Body of pancreas (tissue), 4 donors: ENCODE measurements around the gene GPHA2. TPM values are rescaled to one million over a fixed set of nuclear protein-coding genes. Genes with fewer than 3 reads are reported as not detected.

Experiments
- ATAC-seq: fragments of 150-250 bp; one replicate; pipeline ENCODE4 v1.9.1; 2016
- DNase-seq, 4 donors: peaks; one replicate each; pipeline ENCODE4 v3.0.0-alpha.2; 2019
- H3K27ac ChIP-seq, 4 donors: fragments of 200-600 bp; sonication (generic); 1 replicate in 3 of 4; 2 replicates in 1 of 4; pipeline versions ENCODE4 v1.5.1 to v1.6.1; 2016 to 2019; ENCODE audit warnings: mild to moderate bottlenecking in 1 of 4, mixed read lengths in 1 of 4, moderate library complexity in 1 of 4
- H3K27me3 ChIP-seq, 2 donors: fragments of 200-600 bp; sonication (generic); one replicate each; pipeline ENCODE4 v1.6.0; 2016; ENCODE audit warnings: mild to moderate bottlenecking in 1 of 2
- H3K36me3 ChIP-seq, 2 donors: fragments of 200-600 bp; sonication (generic); replicated peaks in 1 of 2; 2 replicates each; pipeline ENCODE4 v1.5.1; 2016; ENCODE audit warnings: low read depth in 2 of 2; ENCODE audit not compliant: insufficient read depth in 1 of 2
- H3K4me1 ChIP-seq: fragments of 200-600 bp; sonication (generic); one replicate; pipeline ENCODE4 v1.6.0; 2016
- H3K4me3 ChIP-seq, 2 donors: fragments of 200-600 bp; sonication (generic); 1 replicate in 1 of 2; 2 replicates in 1 of 2; pipeline ENCODE4 v1.5.1; 2016 to 2019
- H3K9me3 ChIP-seq, 3 donors: fragments of 200-600 bp; sonication (generic); 1 replicate in 2 of 3; 2 replicates in 1 of 3; pipeline ENCODE4 v1.5.1; 2016
- CTCF ChIP-seq, 7 experiments: fragments of 450-650 bp in 4 of 7; fragments of 200-600 bp in 3 of 7; sonication (generic) in 3 of 7; IDR thresholded peaks; one replicate each; pipeline ENCODE4 v1.5.1; 2016 to 2019; ENCODE audit warnings: antibody characterized with exemption in 7 of 7
- POLR2A ChIP-seq, 3 donors: fragments of 450-650 bp; IDR thresholded peaks; one replicate each; pipeline ENCODE4 v1.6.1; 2016; ENCODE audit warnings: antibody characterized with exemption in 3 of 3, mild to moderate bottlenecking in 2 of 3
- WGBS, 2 donors: methylation state at CpG; one replicate each; pipeline ENCODE4 v1.1.5; 2017; 5-methylcytosine and 5-hydroxymethylcytosine counted together
- intact Hi-C: fragments of 100-400 bp; cut with DNase I; formaldehyde crosslinking; loops from one replicate; pipeline ENCODE4 v1.15.1; 2023
- total RNA-seq, 2 donors: library from RNA; depleted of rRNA; stranded (reverse); fragments of >200 nt; gene quantifications; one replicate each; pipeline ENCODE4 v1.1.0, GENCODE V29; 2016

GPHA2 gene
- total RNA-seq, 2 donors from 2014 or later, result 7.3 to 18.5 TPM

- 73 to 85% methylated on average over 3 to 39 of the region's 39 CpGs for WGBS, 2 donors
- Histone ChIP-seq H3K9me3 (no peaks in the 10 kb centered on the region), H3K27me3 (no peaks in the 10 kb centered on the region), H3K4me1 (peaks cover 47% of the 10 kb centered on the region), H3K36me3 (peaks cover 0 to 11% of the 10 kb centered on the region in 2 donors), H3K27ac (peak overlapping the region in 1 of 4 donors; percentile 84), H3K4me3 (no peak overlapping the region)
- TF ChIP-seq POLR2A (IDR thresholded peaks at IDR 0.05) (no peak), CTCF (IDR thresholded peaks at IDR 0.05) (no peak)
- intact Hi-C loops, result loop anchor here (5.0 kb wide), 1 partner anchor 48 kb away; no protein-coding TSS in a partner anchor
- DNase-seq (no peak), ATAC-seq (no peak)
Observed at GRCh38 chr11:64894812-64895452, 40.8 kb downstream of the GPHA2 start.

GRCh38 chr11:64894070-64894811, 41.5 kb downstream of the GPHA2 start:
- intact Hi-C loops, result no loop called here
- no peaks in the 10 kb centered on the region for H3K9me3 ChIP-seq
- TF ChIP-seq POLR2A (IDR thresholded peaks at IDR 0.05) (no peak), CTCF (IDR thresholded peaks at IDR 0.05) (peak; percentile 65 to 90 (median 83))
- DNase-seq (peak; percentile 84 to 89 (median 85)), ATAC-seq (peak; percentile 63)
- no peaks in the 10 kb centered on the region for H3K27me3 ChIP-seq
- WGBS, 2 donors, result 23 to 34% methylated on average over 13 to 14 of the region's 14 CpGs
- no peak overlapping the region for H3K4me3 ChIP-seq
- peaks cover 0 to 11% of the 10 kb centered on the region in 2 donors for H3K36me3 ChIP-seq
- peaks cover 52% of the 10 kb centered on the region for H3K4me1 ChIP-seq
- H3K27ac ChIP-seq, result peak overlapping the region; percentile 69 to 91 (median 86)

- intact Hi-C loops, result no loop called here
- ATAC-seq, result peak; percentile 82
- H3K4me3 ChIP-seq, result peak overlapping the region; percentile 14 to 24
- peak in 5 of 7 experiments; percentile 12 to 66 (median 57) for TF ChIP-seq CTCF (IDR thresholded peaks at IDR 0.05)
- TF ChIP-seq POLR2A (IDR thresholded peaks at IDR 0.05), result peak; percentile 47 to 84 (median 74)
- no peaks in the 10 kb centered on the region for H3K27me3 ChIP-seq
- peaks cover 0 to 10% of the 10 kb centered on the region in 2 donors for H3K36me3 ChIP-seq
- H3K9me3 ChIP-seq, result no peaks in the 10 kb centered on the region
- H3K27ac ChIP-seq, result peak overlapping the region; percentile 69 to 91 (median 86)
- H3K4me1 ChIP-seq, result peaks cover 60% of the 10 kb centered on the region
- 23 to 25% methylated on average over 8 to 21 of the region's 25 CpGs for WGBS, 2 donors
- peak; percentile 81 to 91 (median 88) for DNase-seq
Observed at GRCh38 chr11:64893194-64894069, 42.3 kb downstream of the GPHA2 start.

GRCh38 chr11:64892838-64893193, 42.9 kb downstream of the GPHA2 start:
- Histone ChIP-seq H3K27ac (peak overlapping the region; percentile 69 to 91 (median 86)), H3K4me1 (peaks cover 66% of the 10 kb centered on the region), H3K27me3 (no peaks in the 10 kb centered on the region), H3K9me3 (no peaks in the 10 kb centered on the region), H3K36me3 (peaks cover 0 to 4% of the 10 kb centered on the region in 2 donors), H3K4me3 (peak overlapping the region; percentile 14 to 24)
- ATAC-seq (peak; percentile 18), DNase-seq (peak in 2 of 4 donors; percentile 35)
- 40 to 48% methylated on average over 3 to 10 of the region's 10 CpGs for WGBS, 2 donors
- intact Hi-C loops, result no loop called here
- no peak for TF ChIP-seq CTCF (IDR thresholded peaks at IDR 0.05)
- no peak for TF ChIP-seq POLR2A (IDR thresholded peaks at IDR 0.05)
